Activated T-helper 1 cell treated with anti-CD3 and anti-CD28 coated beads, Interleukin-12 subunit alpha, Interleukin-12 subunit beta, Interleukin-2, Interleukin-4 antibody, amounts not matched to agents 30 ng/mL and 10 ng/mL and 1 ng/mL, durations not matched to agents 14 hours and 24 hours and 36 hours (primary cell): ENCODE data around the gene PRDM8. TPM values are rescaled to one million over a fixed set of nuclear protein-coding genes. Genes with fewer than 3 reads are reported as not detected.

Experiments
- DNase-seq: peaks from one replicate; pipeline ENCODE4 v3.0.0; 2021; ENCODE audit warnings: low spot score
- H3K27ac Mint-ChIP-seq: one replicate; pipeline ENCODE4 v1.8.0; 2021; ENCODE audit warnings: mild to moderate bottlenecking, mixed read lengths
- H3K27me3 Mint-ChIP-seq: one replicate; pipeline ENCODE4 v1.8.0; 2022; ENCODE audit warnings: mild to moderate bottlenecking, moderate library complexity, mixed read lengths; ENCODE audit not compliant: insufficient read depth
- H3K36me3 Mint-ChIP-seq: one replicate; pipeline ENCODE4 v1.8.0; 2021; ENCODE audit warnings: low read depth, mixed read lengths
- H3K4me1 Mint-ChIP-seq: one replicate; pipeline ENCODE4 v1.8.0; 2021; ENCODE audit warnings: low read depth, mixed read lengths
- H3K4me3 Mint-ChIP-seq: one replicate; pipeline ENCODE4 v1.8.0; 2021; ENCODE audit warnings: mild to moderate bottlenecking, moderate library complexity, mixed read lengths
- H3K9me3 Mint-ChIP-seq: one replicate; pipeline ENCODE4 v1.8.0; 2021; ENCODE audit warnings: mixed read lengths
- intact Hi-C: fragments of 100-400 bp; cut with micrococcal nuclease; formaldehyde crosslinking; loops from one replicate; pipeline ENCODE4 v1.15.1; 2024
- total RNA-seq: library from RNA; stranded (reverse); gene quantifications from 2 replicates; pipeline ENCODE4 v1.2.3, GENCODE V29; 2022

Gene PRDM8
- total RNA-seq, 1 donor from 2014 or later = 8.4 TPM

GRCh38 chr4:80197601-80198440, 518 bp downstream of the PRDM8 start:
- Mint-ChIP-seq H3K9me3 (no peaks in the 10 kb centered on the region), H3K27me3 (peaks cover 21% of the 10 kb centered on the region), H3K4me1 (peaks cover 44% of the 10 kb centered on the region), H3K27ac (peak overlapping the region; percentile 10), H3K4me3 (peak overlapping the region; percentile 85), H3K36me3 (peaks cover 54% of the 10 kb centered on the region)
- no peak for DNase-seq
- intact Hi-C loops = no loop called here

GRCh38 chr4:80198441-80198837, 1.1 kb downstream of the PRDM8 start:
- Mint-ChIP-seq H3K27ac (no peak overlapping the region), H3K9me3 (no peaks in the 10 kb centered on the region), H3K4me1 (peaks cover 44% of the 10 kb centered on the region), H3K27me3 (peaks cover 21% of the 10 kb centered on the region), H3K4me3 (peak overlapping the region; percentile 85), H3K36me3 (peaks cover 51% of the 10 kb centered on the region)
- intact Hi-C loops = no loop called here
- DNase-seq = no peak

- no peaks in the 10 kb centered on the region for H3K9me3 Mint-ChIP-seq
- no peak for DNase-seq
These were observed 1.8 kb downstream of the PRDM8 start for GRCh38 chr4:80199004-80199560.

GRCh38 chr4:80199947-80200346, 2.6 kb downstream of the PRDM8 start:
- Mint-ChIP-seq H3K4me1 (peaks cover 44% of the 10 kb centered on the region), H3K27ac (no peak overlapping the region), H3K9me3 (no peaks in the 10 kb centered on the region), H3K36me3 (peaks cover 48% of the 10 kb centered on the region), H3K27me3 (peaks cover 21% of the 10 kb centered on the region), H3K4me3 (no peak overlapping the region)
- DNase-seq = no peak
- intact Hi-C loops = loop anchor here (5.0 kb wide), 2 partner anchors 143 to 1258 kb away; no protein-coding TSS in a partner anchor

More at GRCh38 chr4:80199004-80199560, 1.8 kb downstream of the PRDM8 start:
- H3K27ac Mint-ChIP-seq = no peak overlapping the region
- H3K4me3 Mint-ChIP-seq = no peak overlapping the region
- intact Hi-C loops = no loop called here
- peaks cover 48% of the 10 kb centered on the region for H3K36me3 Mint-ChIP-seq
- peaks cover 21% of the 10 kb centered on the region for H3K27me3 Mint-ChIP-seq
- peaks cover 44% of the 10 kb centered on the region for H3K4me1 Mint-ChIP-seq

- peaks cover 37% of the 10 kb centered on the region for H3K4me1 Mint-ChIP-seq
- H3K4me3 Mint-ChIP-seq = peak overlapping the region; percentile 80
- peak overlapping the region; percentile 73 for H3K27ac Mint-ChIP-seq
- intact Hi-C loops = loop anchor here (1.0 to 5.0 kb wide), 9 partner anchors 14 to 1259 kb away; no protein-coding TSS in a partner anchor
- H3K27me3 Mint-ChIP-seq = peaks cover 21% of the 10 kb centered on the region
- H3K36me3 Mint-ChIP-seq = peaks cover 36% of the 10 kb centered on the region
- DNase-seq = no peak
- no peaks in the 10 kb centered on the region for H3K9me3 Mint-ChIP-seq
These were observed 4.2 kb downstream of the PRDM8 start for GRCh38 chr4:80201252-80202151.

GRCh38 chr4:80202190-80202711, 4.9 kb downstream of the PRDM8 start:
- Mint-ChIP-seq H3K27me3 (peaks cover 21% of the 10 kb centered on the region), H3K27ac (peak overlapping the region; percentile 73), H3K4me1 (peaks cover 29% of the 10 kb centered on the region), H3K36me3 (peaks cover 32% of the 10 kb centered on the region), H3K4me3 (peak overlapping the region; percentile 80), H3K9me3 (no peaks in the 10 kb centered on the region)
- DNase-seq = peak; percentile 79
- intact Hi-C loops = loop anchor here (1.0 to 5.0 kb wide), 8 partner anchors 18 to 1260 kb away; no protein-coding TSS in a partner anchor

GRCh38 chr4:80202741-80203553, 5.6 kb downstream of the PRDM8 start:
- no peaks in the 10 kb centered on the region for H3K9me3 Mint-ChIP-seq
- peak; percentile 54 for DNase-seq
- peaks cover 27% of the 10 kb centered on the region for H3K36me3 Mint-ChIP-seq
- intact Hi-C loops = loop anchor here (1.0 to 5.0 kb wide), 9 partner anchors 19 to 1261 kb away; no protein-coding TSS in a partner anchor
- peaks cover 27% of the 10 kb centered on the region for H3K4me1 Mint-ChIP-seq
- H3K4me3 Mint-ChIP-seq = peak overlapping the region; percentile 91
- peak overlapping the region; percentile 95 for H3K27ac Mint-ChIP-seq
- H3K27me3 Mint-ChIP-seq = peaks cover 15% of the 10 kb centered on the region

GRCh38 chr4:80204433-80205011, 7.2 kb downstream of the PRDM8 start:
- Mint-ChIP-seq H3K4me3 (no peak overlapping the region), H3K27ac (no peak overlapping the region), H3K4me1 (peaks cover 27% of the 10 kb centered on the region), H3K9me3 (no peaks in the 10 kb centered on the region), H3K27me3 (peaks cover 8% of the 10 kb centered on the region), H3K36me3 (peaks cover 21% of the 10 kb centered on the region)
- DNase-seq = no peak
- intact Hi-C loops = loop anchor here (5.0 kb wide), 2 partner anchors 147 to 1262 kb away; no protein-coding TSS in a partner anchor

GRCh38 chr4:80206111-80206510, 8.8 kb downstream of the PRDM8 start:
- H3K9me3 Mint-ChIP-seq = no peaks in the 10 kb centered on the region
- H3K4me3 Mint-ChIP-seq = no peak overlapping the region
- intact Hi-C loops = no loop called here
- H3K36me3 Mint-ChIP-seq = peaks cover 10% of the 10 kb centered on the region
- peaks cover 17% of the 10 kb centered on the region for H3K27me3 Mint-ChIP-seq
- peaks cover 24% of the 10 kb centered on the region for H3K4me1 Mint-ChIP-seq
- DNase-seq = no peak
- no peak overlapping the region for H3K27ac Mint-ChIP-seq

GRCh38 chr4:80206521-80207171, 9.3 kb downstream of the PRDM8 start:
- H3K4me1 Mint-ChIP-seq = peaks cover 19% of the 10 kb centered on the region
- intact Hi-C loops = no loop called here
- H3K9me3 Mint-ChIP-seq = no peaks in the 10 kb centered on the region
- peaks cover 19% of the 10 kb centered on the region for H3K27me3 Mint-ChIP-seq
- DNase-seq = no peak
- no peak overlapping the region for H3K4me3 Mint-ChIP-seq
- no peak overlapping the region for H3K27ac Mint-ChIP-seq
- peaks cover 7% of the 10 kb centered on the region for H3K36me3 Mint-ChIP-seq

GRCh38 chr4:80207172-80207583, 9.9 kb downstream of the PRDM8 start:
- no peak overlapping the region for H3K4me3 Mint-ChIP-seq
- intact Hi-C loops = no loop called here
- DNase-seq = no peak
- H3K36me3 Mint-ChIP-seq = peaks cover 7% of the 10 kb centered on the region
- no peaks in the 10 kb centered on the region for H3K9me3 Mint-ChIP-seq
- H3K27ac Mint-ChIP-seq = no peak overlapping the region
- H3K4me1 Mint-ChIP-seq = peaks cover 16% of the 10 kb centered on the region
- H3K27me3 Mint-ChIP-seq = peaks cover 20% of the 10 kb centered on the region
